ENCODE data around the gene NCR3LG1. TPM values are rescaled to one million over a fixed set of nuclear protein-coding genes. Genes with fewer than 3 reads are reported as not detected.

NCR3LG1 gene
- total and polyA plus RNA-seq, 9 of the 15 experiments (the other 6 are each of a cell fraction or from before 2014, with no cell fraction given) = 4.1 to 39.8 (median 25.1) TPM

- TF ChIP-seq ZBTB40 (IDR thresholded peaks at IDR 0.05) = no peak; the same call in 1 of the 2 replicates
- TF ChIP-seq ZBTB40 (CRISPR knock-in tag; IDR thresholded peaks at IDR 0.05) = no peak
- no peak for TF ChIP-seq SRSF9 (IDR thresholded peaks at IDR 0.05; ENCODE audit: borderline replicate concordance, low read depth, low read length)
- TF ChIP-seq BHLHE40 (IDR thresholded peaks at IDR 0.05; ENCODE audit: low read length) = no peak
- TF ChIP-seq CXXC5 (CRISPR knock-in tag; IDR thresholded peaks at IDR 0.05) = peak; percentile 90
- peak in 1 of 2 experiments; percentile 64; a peak in 1 of 3 replicates for TF ChIP-seq CBX3 (IDR thresholded peaks at IDR 0.05; ENCODE audit: borderline replicate concordance in 1 of 2, low read length in 2 of 2)
- no peak for TF ChIP-seq RBM17 (IDR thresholded peaks at IDR 0.05; ENCODE audit: borderline replicate concordance, low read depth, low read length)
- TF ChIP-seq GTF2E2 (tag; IDR thresholded peaks at IDR 0.05) = peak; percentile 77; the same call in 1 of the 2 replicates
- peak; percentile 61 for TF ChIP-seq TBP (optimal IDR thresholded peaks at IDR 0.05; ENCODE audit: low read depth, low read length)
- peak; percentile 83 for TF ChIP-seq L3MBTL2 (IDR thresholded peaks at IDR 0.05)
- peak; percentile 48 for TF ChIP-seq U2AF1 (optimal IDR thresholded peaks at IDR 0.05; ENCODE audit: low read depth, low read length)
- TF ChIP-seq, protein P1, sequence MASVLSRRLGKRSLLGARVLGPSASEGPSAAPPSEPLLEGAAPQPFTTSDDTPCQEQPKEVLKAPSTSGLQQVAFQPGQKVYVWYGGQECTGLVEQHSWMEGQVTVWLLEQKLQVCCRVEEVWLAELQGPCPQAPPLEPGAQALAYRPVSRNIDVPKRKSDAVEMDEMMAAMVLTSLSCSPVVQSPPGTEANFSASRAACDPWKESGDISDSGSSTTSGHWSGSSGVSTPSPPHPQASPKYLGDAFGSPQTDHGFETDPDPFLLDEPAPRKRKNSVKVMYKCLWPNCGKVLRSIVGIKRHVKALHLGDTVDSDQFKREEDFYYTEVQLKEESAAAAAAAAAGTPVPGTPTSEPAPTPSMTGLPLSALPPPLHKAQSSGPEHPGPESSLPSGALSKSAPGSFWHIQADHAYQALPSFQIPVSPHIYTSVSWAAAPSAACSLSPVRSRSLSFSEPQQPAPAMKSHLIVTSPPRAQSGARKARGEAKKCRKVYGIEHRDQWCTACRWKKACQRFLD (CRISPR knock-in tag; IDR thresholded peaks at IDR 0.05) = 0 out of 2 replicates have a peak, but pooled peaks have one; percentile 53
- peak; percentile 51; the same call in 1 of the 2 replicates for TF ChIP-seq NFRKB (IDR thresholded peaks at IDR 0.05; ENCODE audit: low read depth)
- TF ChIP-seq NCOA4 (IDR thresholded peaks at IDR 0.05; ENCODE audit: partially characterized antibody) = no peak
- TF ChIP-seq FOXK2 (conservative IDR thresholded peaks at IDR 0.05 in 1 of 2, IDR thresholded peaks at IDR 0.05 in 1 of 2; ENCODE audit: low read depth in 2 of 2) = peak in 1 of 2 experiments; percentile 9; a peak in 1 of 4 replicates
These were observed 1.6 kb downstream of the NCR3LG1 start (continued) for GRCh38 chr11:17352950-17353820.

Data from K562 (cell line).